IPS-15b (cell line): ENCODE data around the gene AMIGO2.

Experiments used
- H3K27me3 ChIP-seq: one replicate; pipeline ENCODE4 v1.6.1; 2013; ENCODE audit warnings: low read length; ENCODE audit not compliant: control insufficient read depth, insufficient read depth
- H3K36me3 ChIP-seq: one replicate; pipeline ENCODE4 v1.6.1; 2013; ENCODE audit warnings: low read length; ENCODE audit not compliant: control insufficient read depth, insufficient read depth
- H3K4me1 ChIP-seq: one replicate; pipeline ENCODE4 v1.6.1; 2013; ENCODE audit warnings: mild to moderate bottlenecking, low read length; ENCODE audit not compliant: control insufficient read depth, insufficient read depth
- H3K4me3 ChIP-seq: one replicate; pipeline ENCODE4 v1.5.1; 2013; ENCODE audit warnings: low read depth, low read length
- H3K9ac ChIP-seq: one replicate; pipeline ENCODE4 v1.6.1; 2013; ENCODE audit warnings: low read depth, mild to moderate bottlenecking, low read length
- H3K9me3 ChIP-seq: one replicate; pipeline ENCODE4 v1.6.1; 2013; ENCODE audit warnings: mild to moderate bottlenecking, low read length; ENCODE audit not compliant: control insufficient read depth, insufficient read depth

The AMIGO2 gene

GRCh38 chr12:47110718-47111391, 31.1 kb upstream of the AMIGO2 start:
- H3K27me3 ChIP-seq = no peaks in the 10 kb centered on the region
- no peak overlapping the region for H3K9ac ChIP-seq
- H3K4me1 ChIP-seq = no peaks in the 10 kb centered on the region
- no peaks in the 10 kb centered on the region for H3K36me3 ChIP-seq
- no peaks in the 10 kb centered on the region for H3K9me3 ChIP-seq
- no peak overlapping the region for H3K4me3 ChIP-seq

DNA sequence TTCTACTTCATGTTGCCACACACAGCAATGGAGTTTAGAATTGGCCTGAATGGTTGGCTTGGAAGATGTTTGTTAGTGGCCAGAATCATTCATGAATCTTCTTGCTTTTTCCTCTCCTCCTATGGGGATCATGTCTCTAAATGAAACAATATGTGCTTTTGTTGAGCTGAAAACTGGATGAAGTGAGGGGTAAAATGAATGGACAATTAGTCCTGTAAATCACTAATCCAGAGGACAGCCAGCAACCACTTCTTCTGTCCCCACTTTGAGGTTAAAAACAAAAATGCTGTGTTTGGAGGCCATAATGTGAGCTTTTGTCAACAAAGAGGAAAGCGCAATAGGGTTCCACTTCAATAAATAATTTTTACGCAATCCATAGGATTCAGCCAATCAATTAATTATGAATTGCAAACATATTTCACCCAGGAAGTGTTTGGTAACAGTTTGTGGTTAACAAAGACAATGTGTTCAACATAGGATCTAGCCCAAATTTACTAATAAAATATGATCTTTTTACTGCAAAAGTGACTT, 30.3 kb upstream of the AMIGO2 start:
- Histone ChIP-seq H3K27me3 (no peaks in the 10 kb centered on the region), H3K9ac (no peak overlapping the region), H3K9me3 (no peaks in the 10 kb centered on the region), H3K36me3 (no peaks in the 10 kb centered on the region), H3K4me3 (no peak overlapping the region), H3K4me1 (no peaks in the 10 kb centered on the region)

DNA sequence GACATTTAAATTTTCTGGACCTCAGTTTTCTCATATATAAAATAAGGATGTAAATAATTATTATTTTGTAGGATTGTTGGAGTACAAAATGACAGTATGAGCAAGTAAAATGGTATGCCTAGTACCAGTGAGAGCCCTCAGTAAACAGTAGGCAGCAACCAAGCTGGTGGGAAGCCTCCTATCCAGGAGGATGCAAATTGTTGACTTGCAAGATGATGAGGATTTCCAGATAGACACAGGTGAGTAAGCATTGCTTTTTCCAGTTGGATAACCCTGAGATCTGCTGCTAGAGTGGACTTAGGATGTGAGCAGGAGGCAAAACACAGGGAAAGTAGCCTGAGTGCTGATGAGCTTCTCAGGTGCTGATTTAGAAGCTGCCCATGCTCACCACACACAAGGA, 28.2 kb upstream of the AMIGO2 start:
- Histone ChIP-seq H3K9me3 (no peaks in the 10 kb centered on the region), H3K27me3 (no peaks in the 10 kb centered on the region), H3K36me3 (no peaks in the 10 kb centered on the region), H3K4me3 (no peak overlapping the region), H3K4me1 (no peaks in the 10 kb centered on the region), H3K9ac (no peak overlapping the region)

GRCh38 chr12:47107446-47107845, 27.7 kb upstream of the AMIGO2 start:
- Histone ChIP-seq H3K36me3 (no peaks in the 10 kb centered on the region), H3K9ac (no peak overlapping the region), H3K27me3 (no peaks in the 10 kb centered on the region), H3K4me3 (no peak overlapping the region), H3K4me1 (no peaks in the 10 kb centered on the region), H3K9me3 (no peaks in the 10 kb centered on the region)

GRCh38 chr12:47105914-47106674, 26.3 kb upstream of the AMIGO2 start:
- Histone ChIP-seq H3K9me3 (no peaks in the 10 kb centered on the region), H3K9ac (no peak overlapping the region), H3K36me3 (no peaks in the 10 kb centered on the region), H3K27me3 (no peaks in the 10 kb centered on the region), H3K4me3 (no peak overlapping the region), H3K4me1 (no peaks in the 10 kb centered on the region)

DNA sequence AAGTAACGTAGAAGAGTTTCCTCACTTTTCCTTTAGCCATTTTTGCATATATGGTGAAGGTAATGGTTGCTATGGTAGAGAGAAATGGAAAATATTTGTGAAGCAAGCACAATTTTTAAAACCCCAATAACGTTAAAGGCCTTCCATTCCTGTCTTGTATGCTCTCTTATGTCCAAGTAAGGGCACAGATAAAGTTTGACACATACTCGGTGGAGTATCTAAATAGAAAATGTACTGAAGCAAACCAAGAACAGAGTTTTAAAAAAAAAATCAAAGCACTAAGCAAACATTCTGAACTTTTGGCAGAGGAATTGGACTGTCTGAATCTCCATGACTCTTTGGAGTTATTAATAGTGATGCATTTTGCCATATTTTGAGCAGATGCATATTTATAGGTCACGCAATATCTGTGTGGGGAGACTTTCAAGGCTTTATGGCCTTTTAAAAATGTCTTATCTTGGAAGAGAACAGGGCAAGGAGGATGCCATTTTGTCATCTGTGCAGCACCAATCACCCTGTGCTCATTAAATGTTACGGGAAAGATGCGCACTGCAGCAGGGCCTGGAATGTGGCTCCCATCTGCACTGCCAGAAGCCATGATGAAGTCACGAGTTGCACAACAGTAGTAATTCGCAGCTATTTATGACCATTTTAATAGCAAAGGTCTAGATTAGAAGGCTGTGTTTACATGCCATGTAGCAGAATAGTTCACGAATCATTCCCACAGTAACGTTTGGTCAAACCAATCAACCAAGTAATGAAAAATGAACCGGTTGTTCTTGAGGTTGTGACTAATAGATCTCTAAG, 23.3 kb upstream of the AMIGO2 start:
- H3K4me3 ChIP-seq = no peak overlapping the region
- no peaks in the 10 kb centered on the region for H3K27me3 ChIP-seq
- no peaks in the 10 kb centered on the region for H3K9me3 ChIP-seq
- no peaks in the 10 kb centered on the region for H3K36me3 ChIP-seq
- no peak overlapping the region for H3K9ac ChIP-seq
- H3K4me1 ChIP-seq = no peaks in the 10 kb centered on the region

GRCh38 chr12:47102406-47102805, 22.6 kb upstream of the AMIGO2 start:
- Histone ChIP-seq H3K36me3 (no peaks in the 10 kb centered on the region), H3K4me3 (no peak overlapping the region), H3K27me3 (no peaks in the 10 kb centered on the region), H3K9me3 (no peaks in the 10 kb centered on the region), H3K4me1 (no peaks in the 10 kb centered on the region), H3K9ac (no peak overlapping the region)

DNA sequence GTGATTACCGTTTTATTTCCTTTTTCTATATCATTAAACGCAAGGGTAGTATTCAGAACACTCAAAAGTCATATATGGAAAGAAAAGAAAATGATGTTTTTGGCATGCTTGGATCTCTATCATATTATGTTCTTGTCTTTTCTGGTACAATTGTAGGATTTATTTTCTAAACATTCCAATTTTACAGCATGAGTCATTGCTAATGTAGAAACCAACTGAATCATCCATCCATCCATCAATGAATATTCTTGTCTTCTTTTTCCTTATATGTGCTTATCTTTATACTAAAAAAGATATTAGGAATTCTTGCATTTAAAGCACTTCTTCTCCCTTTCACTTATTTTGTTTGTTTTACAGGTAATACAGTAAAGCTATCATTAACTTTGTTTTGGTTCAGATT, 20.4 kb upstream of the AMIGO2 start:
- H3K27me3 ChIP-seq = no peaks in the 10 kb centered on the region
- no peaks in the 10 kb centered on the region for H3K36me3 ChIP-seq
- H3K4me3 ChIP-seq = no peak overlapping the region
- H3K9ac ChIP-seq = no peak overlapping the region
- no peaks in the 10 kb centered on the region for H3K9me3 ChIP-seq
- H3K4me1 ChIP-seq = no peaks in the 10 kb centered on the region

DNA sequence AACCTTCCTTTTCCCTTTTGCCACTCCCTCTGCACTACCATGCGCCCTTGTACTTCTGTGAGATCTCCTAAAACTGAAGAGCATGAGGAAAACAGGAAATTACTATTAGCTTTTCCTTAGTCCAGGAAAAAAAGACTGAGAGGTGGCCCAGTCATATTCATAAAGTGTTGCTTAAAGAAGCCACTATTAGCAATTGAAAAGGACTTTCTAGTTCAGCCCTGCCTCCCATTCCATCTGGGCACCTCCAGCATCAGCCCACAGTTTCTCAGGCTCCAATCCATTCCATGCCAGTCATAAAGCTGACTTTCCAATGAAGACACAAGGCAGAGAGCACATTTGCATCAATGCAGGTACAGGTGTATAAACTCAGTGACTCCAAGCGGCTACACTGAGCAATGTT, 19.9 kb upstream of the AMIGO2 start:
- H3K9ac ChIP-seq = no peak overlapping the region
- H3K4me1 ChIP-seq = no peaks in the 10 kb centered on the region
- H3K9me3 ChIP-seq = no peaks in the 10 kb centered on the region
- no peaks in the 10 kb centered on the region for H3K36me3 ChIP-seq
- H3K4me3 ChIP-seq = no peak overlapping the region
- H3K27me3 ChIP-seq = no peaks in the 10 kb centered on the region

GRCh38 chr12:47098099-47098498, 18.3 kb upstream of the AMIGO2 start:
- Histone ChIP-seq H3K36me3 (no peaks in the 10 kb centered on the region), H3K9ac (no peak overlapping the region), H3K9me3 (no peaks in the 10 kb centered on the region), H3K4me1 (no peaks in the 10 kb centered on the region), H3K27me3 (no peaks in the 10 kb centered on the region), H3K4me3 (no peak overlapping the region)

- H3K4me3 ChIP-seq = no peak overlapping the region
- H3K4me1 ChIP-seq = no peaks in the 10 kb centered on the region
- H3K9ac ChIP-seq = no peak overlapping the region
- H3K27me3 ChIP-seq = no peaks in the 10 kb centered on the region
- H3K9me3 ChIP-seq = no peaks in the 10 kb centered on the region
- no peaks in the 10 kb centered on the region for H3K36me3 ChIP-seq
Observed at GRCh38 chr12:47097276-47097896, 17.6 kb upstream of the AMIGO2 start.
